Measurements from ENCODE around the gene COL9A3.
"Not testable (repeated sequence)": the region's sequence is repeated elsewhere in the genome, so short reads cannot be mapped to it uniquely, and the experiment has no call there.

The COL9A3 gene

DNA sequence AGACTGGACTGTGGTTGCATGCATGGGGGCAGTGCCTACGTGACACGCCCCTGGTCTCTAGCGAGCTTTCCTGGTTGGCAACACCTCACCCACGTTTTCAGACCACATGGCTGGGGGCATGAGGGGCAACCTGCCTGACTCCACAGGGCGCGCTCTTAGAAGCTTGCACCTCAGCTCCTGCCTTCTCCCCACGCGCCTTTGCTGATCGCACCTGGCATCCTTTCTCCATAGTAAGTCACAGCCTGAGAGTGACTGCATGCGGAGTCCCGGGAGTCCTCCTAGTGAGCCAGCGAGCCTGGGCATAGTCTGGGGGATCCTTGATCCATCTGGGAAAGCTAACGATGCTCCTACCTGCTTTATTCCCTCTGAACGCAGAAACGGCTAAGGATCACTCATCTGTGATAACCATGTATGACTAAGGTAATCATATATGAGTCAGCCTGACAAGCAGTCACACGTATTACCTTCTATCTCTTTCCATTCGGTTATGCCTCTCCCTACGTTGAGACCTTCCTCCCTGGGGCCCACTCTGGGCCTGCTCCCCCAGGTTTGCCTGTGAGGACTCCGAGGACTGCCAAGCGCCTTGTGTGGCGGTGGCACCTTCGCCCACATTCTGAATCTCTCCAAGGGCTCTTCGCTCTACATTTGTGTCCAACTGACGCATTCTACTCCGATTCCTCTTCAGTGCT is 40.2 kb downstream of the COL9A3 start:
- DNase-seq (ENCODE audit: low read depth) = no peak

GRCh38 chr20:62858058-62858830 is 41.4 kb downstream of the COL9A3 start:
- no peak for DNase-seq (ENCODE audit: low read depth)

DNA sequence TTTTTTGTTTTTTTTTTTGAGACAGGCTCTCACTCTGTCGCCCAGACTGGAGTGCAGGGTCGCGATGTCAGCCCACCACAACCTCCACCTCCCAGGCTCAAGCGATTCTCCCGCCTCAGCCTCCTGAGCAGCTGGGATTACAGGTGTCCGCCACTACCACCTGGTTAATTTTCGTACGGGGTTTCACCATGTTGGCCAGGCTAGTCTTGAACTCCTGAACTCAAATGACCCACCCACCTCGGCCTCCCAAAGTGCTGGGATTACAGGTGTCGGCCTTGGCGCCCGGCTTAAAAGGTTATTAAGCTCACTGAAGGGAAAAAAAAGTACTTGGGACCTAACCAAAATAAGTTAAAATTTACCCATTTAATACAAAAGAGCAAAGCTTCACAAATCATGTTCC is 42.9 kb downstream of the COL9A3 start:
- no peak for DNase-seq (ENCODE audit: low read depth)

DNA sequence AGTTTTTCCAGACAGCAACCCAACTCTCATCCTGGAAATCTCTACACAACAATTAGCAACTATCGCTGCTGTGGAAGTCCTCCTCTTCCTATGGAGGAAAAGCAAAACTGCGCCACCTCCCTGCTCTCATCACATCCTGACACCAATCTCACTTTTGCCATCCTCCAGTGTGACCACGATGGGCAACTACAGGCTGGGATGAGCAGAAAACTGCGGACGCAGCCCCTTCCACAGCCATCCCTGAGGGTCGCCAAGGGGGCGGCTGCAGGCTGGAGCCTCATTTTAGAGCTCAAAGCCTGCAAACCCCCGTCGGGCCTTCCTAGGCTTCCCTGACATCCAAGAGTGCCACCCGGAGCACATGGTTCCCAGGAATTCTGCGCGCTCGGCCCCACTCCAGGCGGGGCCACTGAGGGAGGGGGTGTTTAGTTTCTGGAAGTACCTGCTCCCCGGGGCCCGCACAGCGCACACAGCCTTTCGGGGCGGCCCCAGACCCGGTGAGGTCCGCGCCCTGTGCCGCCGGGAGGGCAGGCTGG is 43.6 kb downstream of the COL9A3 start:
- no peak for DNase-seq (ENCODE audit: low read depth)

- no peak for DNase-seq (ENCODE audit: low read depth)
Measured at GRCh38 chr20:62860924-62861691, 44.3 kb downstream of the COL9A3 start.

DNA sequence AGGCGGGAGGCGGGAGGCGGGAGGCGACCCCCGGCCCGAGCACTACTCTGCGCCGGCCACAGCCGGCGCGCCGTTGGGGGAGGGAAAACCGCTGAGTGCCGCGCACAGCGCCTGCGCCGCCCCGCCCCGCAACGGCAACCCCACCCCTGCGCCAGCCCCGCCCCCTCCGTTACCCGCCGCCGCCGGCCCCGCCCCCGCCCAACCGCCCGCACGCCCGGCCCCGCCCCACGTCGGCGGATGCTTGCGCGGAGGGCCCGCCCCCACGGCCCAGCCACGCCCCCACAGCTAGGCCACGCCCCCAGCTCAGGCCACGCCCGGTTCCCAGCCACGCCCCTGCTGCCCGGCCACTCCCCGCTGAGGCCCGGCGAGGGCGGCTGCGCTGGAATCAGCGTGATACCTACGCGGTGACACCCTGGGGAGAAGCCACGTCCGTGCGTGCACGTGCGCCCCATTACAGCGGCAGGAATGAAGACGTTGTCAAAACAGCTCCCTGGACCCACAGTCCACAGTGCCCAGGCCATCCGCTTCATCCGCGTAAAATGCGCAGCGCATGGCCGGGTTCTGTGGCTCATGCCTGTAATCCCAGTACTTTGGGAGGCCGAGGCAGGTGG is 45.0 kb downstream of the COL9A3 start, which contains the start of gene TCFL5:
Gene TCFL5 (minus strand): TSS at position 97 of the 611 bp plus-strand sequence. CDS start 152 bp downstream, outside the sequence.
- DNase-seq (ENCODE audit: low read depth) = peak; percentile 78

DNA sequence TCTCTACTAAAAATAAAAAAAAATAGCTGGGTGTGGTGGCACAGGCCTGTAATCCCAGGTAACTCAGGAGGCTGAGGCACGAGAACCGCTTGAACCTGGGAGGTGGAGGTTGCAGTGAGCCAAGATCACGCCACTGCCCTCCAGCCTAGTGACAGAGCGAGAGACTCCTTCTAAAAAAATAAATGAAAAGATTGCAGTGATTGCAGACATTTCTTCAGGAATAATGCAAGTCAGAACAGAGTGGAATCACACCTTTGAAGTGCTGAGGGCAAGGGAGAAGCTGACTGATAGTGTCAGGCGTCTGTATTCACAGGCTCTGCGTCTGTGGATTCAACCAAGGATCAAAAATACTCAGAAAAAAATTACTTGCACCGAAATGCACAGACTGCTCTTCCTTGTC is 47.4 kb downstream of the COL9A3 start:
- no peak for DNase-seq (ENCODE audit: low read depth)

DNA sequence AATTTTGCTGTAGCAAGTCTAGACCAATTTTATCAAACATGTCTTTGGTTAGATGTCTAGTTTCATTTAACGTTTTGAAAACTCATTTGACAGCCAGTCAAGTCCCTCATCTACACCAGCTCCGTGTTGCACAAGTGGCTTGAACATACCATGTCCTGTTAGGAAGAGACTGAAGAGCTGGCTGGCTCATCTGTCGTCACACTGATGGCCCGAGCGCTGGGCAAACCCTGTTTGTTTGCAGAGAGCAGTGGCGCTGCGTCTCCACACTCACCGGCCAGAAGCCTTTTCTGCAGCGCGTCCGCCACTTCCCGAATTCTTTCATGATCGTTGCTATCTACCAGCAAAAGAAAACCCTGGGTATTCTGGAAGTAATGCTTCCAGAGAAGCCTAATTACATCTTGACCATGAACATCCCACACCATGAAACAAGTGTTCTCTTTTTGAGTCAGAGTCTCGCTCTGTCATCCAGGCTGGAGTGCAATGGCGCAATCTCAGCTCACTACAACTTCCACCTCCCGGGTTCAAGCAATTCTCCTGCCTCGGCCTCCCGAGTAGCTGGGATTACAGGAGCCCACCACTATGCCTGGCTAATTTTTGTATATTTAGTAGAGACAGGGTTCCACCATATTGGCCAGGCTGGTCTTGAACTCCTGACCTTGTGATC is 55.5 kb downstream of the COL9A3 start:
- DNase-seq (ENCODE audit: low read depth) = no peak

DNA sequence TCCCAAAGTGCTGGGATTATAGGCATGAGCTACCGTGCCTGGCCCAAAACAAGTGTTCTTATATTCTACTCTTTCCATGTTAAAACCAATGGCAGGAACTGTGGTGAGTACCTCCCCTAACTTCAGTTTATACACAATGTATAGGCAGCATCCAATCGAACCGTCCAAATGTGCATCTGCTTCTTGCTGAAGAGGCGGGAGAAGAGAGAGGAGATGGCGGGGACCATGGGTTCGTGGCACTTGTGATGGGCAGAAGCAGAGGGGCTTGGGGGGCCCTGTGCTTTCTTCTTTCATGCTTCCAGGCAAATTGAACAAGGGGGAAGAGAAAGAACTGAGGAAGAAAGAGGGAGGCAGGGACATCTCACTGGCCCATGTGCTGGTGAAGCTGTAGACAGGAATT is 56.0 kb downstream of the COL9A3 start:
- DNase-seq (ENCODE audit: low read depth) = no peak

DNA sequence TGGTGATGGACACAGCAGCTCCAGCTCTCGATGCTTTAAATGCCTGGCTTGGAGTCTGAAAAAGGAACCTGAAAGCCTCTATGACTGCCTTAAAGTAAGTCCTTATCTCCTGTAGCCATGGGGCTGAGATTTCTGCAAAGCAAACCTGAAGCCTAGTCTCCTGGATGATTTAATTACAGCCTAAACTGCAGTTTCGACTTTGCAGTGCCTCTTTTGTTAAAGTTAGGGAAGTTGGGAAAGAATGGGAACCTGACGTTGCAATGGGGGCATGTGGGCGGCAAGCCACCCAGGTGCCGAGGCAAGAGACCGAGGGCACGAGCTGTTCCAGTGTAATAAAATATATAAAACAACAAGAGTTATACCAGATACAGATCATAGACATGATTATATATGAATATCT is 56.4 kb downstream of the COL9A3 start:
- DNase-seq (ENCODE audit: low read depth) = no peak

DNA sequence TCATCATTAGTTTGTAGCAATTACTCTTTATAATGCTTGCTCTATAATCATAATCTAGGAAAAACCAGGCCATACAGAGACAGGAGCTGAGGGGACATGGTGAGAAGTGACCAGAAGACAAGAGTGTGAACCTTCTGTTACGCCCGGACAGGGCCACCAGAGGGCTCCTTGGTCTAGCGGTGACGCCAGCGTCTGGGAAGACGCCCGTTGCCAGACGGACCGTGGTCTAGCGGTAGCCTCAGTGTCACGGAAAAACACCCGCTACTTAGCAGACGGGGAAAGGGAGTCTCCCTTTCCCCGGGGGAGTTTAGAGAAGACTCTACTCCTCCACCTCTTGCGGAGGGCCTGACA is 56.8 kb downstream of the COL9A3 start:
- DNase-seq (ENCODE audit: low read depth) = not testable (repeated sequence)

GRCh38 chr20:62874964-62875344 is 58.1 kb downstream of the COL9A3 start:
- DNase-seq (ENCODE audit: low read depth) = no peak

- no peak for DNase-seq (ENCODE audit: low read depth)
Measured at GRCh38 chr20:62875419-62876361, 58.8 kb downstream of the COL9A3 start.

GRCh38 chr20:62876501-62876901 is 59.7 kb downstream of the COL9A3 start:
- no peak for DNase-seq (ENCODE audit: low read depth)

GRCh38 chr20:62876902-62877816 is 60.3 kb downstream of the COL9A3 start:
- DNase-seq (ENCODE audit: low read depth) = no peak

DNA sequence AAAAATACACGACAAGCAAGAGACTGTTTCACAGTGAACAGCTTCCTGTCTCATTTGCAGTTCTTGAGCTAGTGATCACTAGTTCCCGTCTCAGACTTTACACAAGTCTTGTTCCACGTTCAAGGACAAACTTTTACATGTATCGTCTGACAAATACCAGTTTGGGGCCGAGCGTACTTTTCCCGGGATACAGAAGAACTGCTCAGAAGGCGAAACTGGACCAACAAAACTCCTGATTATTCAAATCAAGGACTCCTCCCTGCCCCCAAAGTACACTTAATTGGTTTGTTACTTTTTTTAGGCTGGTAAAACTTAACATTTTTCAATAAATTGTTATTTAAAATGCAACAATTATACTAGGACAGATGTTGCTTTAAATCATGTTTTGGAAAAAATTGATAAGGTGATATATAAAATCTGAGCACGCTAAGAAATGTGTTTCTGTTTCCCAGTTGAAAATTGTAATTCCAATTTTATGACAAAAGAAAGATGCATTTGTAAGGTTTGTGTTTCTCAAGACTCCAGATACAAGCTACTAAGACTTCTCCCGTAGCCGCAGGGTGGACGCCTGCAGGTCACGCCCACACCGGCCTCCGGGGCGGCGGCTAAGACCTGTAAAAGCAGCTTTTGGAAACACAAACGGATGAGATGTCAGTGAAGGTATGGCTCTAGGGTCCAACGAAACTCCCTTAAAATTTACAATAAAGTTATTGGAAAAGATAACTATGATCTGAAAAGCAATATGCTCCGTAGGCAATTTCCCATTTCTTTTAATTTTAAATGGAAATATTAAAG is 61.6 kb downstream of the COL9A3 start:
- no peak for DNase-seq (ENCODE audit: low read depth)

DNA sequence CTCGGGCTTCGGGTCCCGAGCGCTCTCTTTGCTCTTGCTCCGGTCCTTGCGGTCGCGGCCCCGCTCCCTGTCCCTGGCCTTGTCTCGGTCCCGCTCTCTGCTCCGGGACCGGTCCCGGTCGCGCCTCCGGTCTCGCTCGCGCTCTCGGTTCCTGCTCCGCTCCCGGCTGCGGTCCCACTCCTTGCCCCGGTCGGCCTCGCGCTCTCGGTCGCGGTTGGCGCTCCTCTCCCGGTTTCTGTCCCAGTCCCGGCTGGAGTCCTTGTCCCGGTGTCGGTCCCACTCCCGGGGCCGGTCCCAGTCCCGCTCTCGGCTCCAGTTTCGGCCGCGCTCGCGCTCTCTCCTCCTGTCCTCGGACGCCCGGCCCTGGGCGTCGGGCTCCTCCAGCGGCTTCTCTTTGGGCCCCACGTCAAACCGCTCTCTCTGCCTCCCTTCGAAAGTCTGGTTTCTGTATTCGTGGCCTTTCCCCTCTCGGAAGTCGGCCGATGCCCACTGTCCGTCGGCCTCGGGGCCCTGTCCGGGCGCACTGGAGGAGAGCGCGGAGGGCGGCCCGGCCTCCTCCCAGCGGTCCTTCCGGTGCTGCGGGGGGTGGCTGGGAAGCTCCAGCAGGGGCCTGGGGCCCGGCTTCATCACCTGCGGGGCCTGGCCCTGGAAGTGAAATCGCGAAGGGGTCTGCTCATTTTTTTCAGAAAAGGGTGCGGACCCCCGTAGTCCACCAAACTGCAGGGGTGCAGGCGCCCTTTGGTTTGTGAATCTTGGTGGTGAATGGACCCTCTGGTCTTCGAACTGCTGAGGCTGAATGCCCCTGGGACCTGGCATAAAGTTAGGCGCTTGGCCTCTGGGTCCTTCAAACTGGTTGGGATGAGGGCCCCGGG is 62.7 kb downstream of the COL9A3 start:
- DNase-seq (ENCODE audit: low read depth) = no peak
